GM18498 (cell line): ENCODE measurements around the gene ITGAE.

Experiments
- ATAC-seq: cut with Tn5 transposase; IDR thresholded peaks from one replicate; pipeline ENCODE4 v1.9.1; 2021; ENCODE audit warnings: mild to moderate bottlenecking, moderate library complexity; ENCODE audit not compliant: unreplicated experiment

The ITGAE gene

GRCh38 chr17:3672571-3672970 is 128.4 kb downstream of the ITGAE start:
- ATAC-seq: no peak

- no peak for ATAC-seq
Observed at GRCh38 chr17:3669548-3669947, 131.4 kb downstream of the ITGAE start.

GRCh38 chr17:3669085-3669347 is 132.0 kb downstream of the ITGAE start:
- peak; percentile 5 for ATAC-seq

GRCh38 chr17:3668279-3669084 is 132.5 kb downstream of the ITGAE start, which contains the start of the genes EMC6 and TAX1BP3:
TSS of gene EMC6 (plus strand) at chr17:3668812. CDS start at chr17:3669147, 335 bp downstream.
TSS of gene TAX1BP3 (minus strand) at chr17:3668578. CDS start at chr17:3668526, 52 bp downstream.
- peak; percentile 88 for ATAC-seq

GRCh38 chr17:3667366-3668278 is 133.4 kb downstream of the ITGAE start:
- peak; percentile 12 for ATAC-seq

GRCh38 chr17:3666516-3666915 is 134.5 kb downstream of the ITGAE start:
- no peak for ATAC-seq

GRCh38 chr17:3665834-3666233 is 135.2 kb downstream of the ITGAE start:
- ATAC-seq: no peak
